OCI-LY3 (cell line): ENCODE data around the gene FBXO40.

Experiments used
- H2AFZ ChIP-seq: fragments of 200-600, 300-600 bp; shearing (Covaris generic); 2 replicates; pipeline ENCODE4 v1.6.0; 2014; ENCODE audit warnings: antibody characterized with exemption, low read depth, low read length
- H3K27ac ChIP-seq: fragments of 200-600, 300-600 bp; sonication (generic); 2 replicates; pipeline ENCODE4 v1.5.1; 2014; ENCODE audit warnings: mild to moderate bottlenecking, low read length, moderate library complexity, mixed read lengths
- H3K27me3 ChIP-seq: fragments of 200-600, 300-600 bp; sonication (generic); 2 replicates; pipeline ENCODE4 v1.6.1; 2014; ENCODE audit warnings: low read depth, low read length, mixed read lengths
- H3K36me3 ChIP-seq: fragments of 200-600, 300-600 bp; sonication (generic); replicated peaks from 2 replicates; pipeline ENCODE3; 2014; ENCODE audit warnings: low read depth, low read length, mixed read lengths
- H3K4me1 ChIP-seq: fragments of 300-600, 200-600 bp; sonication (generic); 2 replicates; pipeline ENCODE4 v1.6.1; 2014; ENCODE audit warnings: low read length, mixed read lengths
- H3K4me2 ChIP-seq: fragments of 200-600, 300-600 bp; sonication (generic); 2 replicates; pipeline ENCODE4 v1.6.1; 2014; ENCODE audit warnings: low read length, mixed read lengths
- H3K4me3 ChIP-seq: fragments of 300-600, 200-600 bp; sonication (generic); 2 replicates; pipeline ENCODE4 v1.5.1; 2014; ENCODE audit warnings: antibody characterized with exemption, mild to moderate bottlenecking, low read length, moderate library complexity
- H3K79me2 ChIP-seq: fragments of 300-600, 200-600 bp; shearing (Covaris generic); 2 replicates; pipeline ENCODE4 v1.6.1; 2014; ENCODE audit warnings: mild to moderate bottlenecking, low read length, mixed read lengths
- H3K9ac ChIP-seq: fragments of 300-600, 200-600 bp; shearing (Covaris generic); 2 replicates; pipeline ENCODE4 v1.6.0; 2014; ENCODE audit warnings: mild to moderate bottlenecking, low read length, moderate library complexity
- H3K9me3 ChIP-seq: fragments of 200-600, 300-600 bp; shearing (Covaris generic); 2 replicates; pipeline ENCODE4 v1.6.1; 2014; ENCODE audit warnings: low read length, mixed read lengths; ENCODE audit not compliant: insufficient read depth
- H4K20me1 ChIP-seq: fragments of 200-600, 300-600 bp; sonication (generic); 2 replicates; pipeline ENCODE4 v1.6.1; 2016; ENCODE audit warnings: low read length, mixed read lengths; ENCODE audit not compliant: insufficient read depth
- EZH2phosphoT487 ChIP-seq: fragments of 200-600 bp; shearing (Covaris generic); IDR thresholded peaks from 2 replicates; pipeline ENCODE4 v1.6.1; 2018; ENCODE audit warnings: antibody characterized with exemption, mixed run types, low read depth
- TF ChIP-seq, protein P1 (sequence below): fragments of 200-600, 300-600 bp; sonication (generic); IDR thresholded peaks from 2 replicates; pipeline ENCODE4 v1.5.1; 2014; ENCODE audit warnings: antibody characterized with exemption, low read length, low read depth

FBXO40 gene

GRCh38 chr3:121552379-121552778 is 40.8 kb upstream of the FBXO40 start:
- peak overlapping the region; percentile 79 for H3K4me2 ChIP-seq
- H2AFZ ChIP-seq, result peak overlapping the region; percentile 91
- peak overlapping the region; percentile 27; the same call in 1 of the 2 replicates for H3K27ac ChIP-seq

GRCh38 chr3:121552797-121553196 is 40.4 kb upstream of the FBXO40 start:
- TF ChIP-seq, protein P1, sequence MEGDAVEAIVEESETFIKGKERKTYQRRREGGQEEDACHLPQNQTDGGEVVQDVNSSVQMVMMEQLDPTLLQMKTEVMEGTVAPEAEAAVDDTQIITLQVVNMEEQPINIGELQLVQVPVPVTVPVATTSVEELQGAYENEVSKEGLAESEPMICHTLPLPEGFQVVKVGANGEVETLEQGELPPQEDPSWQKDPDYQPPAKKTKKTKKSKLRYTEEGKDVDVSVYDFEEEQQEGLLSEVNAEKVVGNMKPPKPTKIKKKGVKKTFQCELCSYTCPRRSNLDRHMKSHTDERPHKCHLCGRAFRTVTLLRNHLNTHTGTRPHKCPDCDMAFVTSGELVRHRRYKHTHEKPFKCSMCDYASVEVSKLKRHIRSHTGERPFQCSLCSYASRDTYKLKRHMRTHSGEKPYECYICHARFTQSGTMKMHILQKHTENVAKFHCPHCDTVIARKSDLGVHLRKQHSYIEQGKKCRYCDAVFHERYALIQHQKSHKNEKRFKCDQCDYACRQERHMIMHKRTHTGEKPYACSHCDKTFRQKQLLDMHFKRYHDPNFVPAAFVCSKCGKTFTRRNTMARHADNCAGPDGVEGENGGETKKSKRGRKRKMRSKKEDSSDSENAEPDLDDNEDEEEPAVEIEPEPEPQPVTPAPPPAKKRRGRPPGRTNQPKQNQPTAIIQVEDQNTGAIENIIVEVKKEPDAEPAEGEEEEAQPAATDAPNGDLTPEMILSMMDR, result no peak
- no peak for TF ChIP-seq EZH2phosphoT487
- Histone ChIP-seq H3K36me3 (no peaks in the 10 kb centered on the region), H3K27ac (peak overlapping the region; percentile 27; the same call in 1 of the 2 replicates), H4K20me1 (no peaks in the 10 kb centered on the region), H3K4me1 (peaks cover 39% of the 10 kb centered on the region), H3K9ac (no peak overlapping the region; the same call in 1 of the 2 replicates), H3K4me2 (peak overlapping the region; percentile 79), H2AFZ (peak overlapping the region; percentile 91), H3K9me3 (no peaks in the 10 kb centered on the region), H3K79me2 (no peaks in the 10 kb centered on the region), H3K27me3 (no peaks in the 10 kb centered on the region), H3K4me3 (no peak overlapping the region)

More at GRCh38 chr3:121552379-121552778, 40.8 kb upstream of the FBXO40 start:
- TF ChIP-seq, protein P1, result no peak
- TF ChIP-seq EZH2phosphoT487, result no peak
- Histone ChIP-seq H3K27me3 (no peaks in the 10 kb centered on the region), H3K79me2 (no peaks in the 10 kb centered on the region), H3K9ac (peak overlapping the region; percentile 49), H4K20me1 (no peaks in the 10 kb centered on the region), H3K4me1 (peaks cover 44% of the 10 kb centered on the region), H3K4me3 (peak overlapping the region; percentile 46), H3K9me3 (no peaks in the 10 kb centered on the region), H3K36me3 (no peaks in the 10 kb centered on the region)

DNA sequence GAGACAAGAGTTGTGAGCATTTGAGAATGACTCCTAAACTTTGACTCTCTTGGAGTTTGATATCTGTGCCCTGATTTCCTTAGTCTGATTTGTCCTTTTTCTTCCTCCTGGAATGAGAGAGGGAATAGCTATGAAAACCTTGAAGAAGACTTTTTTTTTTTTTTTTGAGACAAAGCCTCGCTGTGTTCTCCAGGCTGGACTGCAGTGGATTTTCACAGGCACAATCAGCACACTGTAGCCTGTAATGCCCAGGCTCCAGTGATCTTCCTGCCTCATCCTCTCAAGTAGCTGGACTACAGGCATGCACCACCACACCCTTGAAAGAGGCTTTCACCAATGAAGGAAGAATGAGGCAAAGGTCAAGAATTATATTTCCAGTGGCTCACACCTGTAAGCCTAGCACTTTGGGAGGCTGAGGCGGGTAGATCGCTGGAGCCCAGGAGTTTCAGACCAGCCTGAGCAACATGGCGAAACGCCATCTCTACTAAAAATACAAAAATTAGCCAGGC is 35.7 kb upstream of the FBXO40 start:
- TF ChIP-seq EZH2phosphoT487, result no peak
- TF ChIP-seq, protein P1, result no peak
- Histone ChIP-seq H2AFZ (no peak overlapping the region), H4K20me1 (no peaks in the 10 kb centered on the region)

DNA sequence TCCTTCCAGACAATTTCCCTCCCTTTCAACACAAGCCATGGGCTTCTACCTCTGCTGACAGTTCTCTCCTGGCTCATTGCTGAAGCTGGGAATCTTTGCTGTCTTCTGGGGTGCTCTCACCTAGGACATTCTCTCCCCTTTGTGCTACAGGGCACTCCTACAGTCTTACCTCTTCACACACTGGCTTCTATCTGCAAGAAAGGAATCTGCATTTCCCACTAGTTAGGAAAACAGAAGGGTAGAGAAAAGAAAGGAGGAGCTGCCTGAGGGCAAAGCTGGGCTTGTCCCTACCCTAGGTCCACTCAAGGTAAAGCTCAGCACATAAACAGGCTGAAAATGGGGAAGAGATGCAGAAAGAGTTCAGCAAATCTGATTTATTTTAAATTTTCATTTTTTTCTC is 31.0 kb upstream of the FBXO40 start:
- Histone ChIP-seq H3K4me2 (no peak overlapping the region), H2AFZ (no peak overlapping the region)

More for the DNA sequence above, 35.7 kb upstream of the FBXO40 start:
- H3K9ac ChIP-seq, result no peak overlapping the region
- no peak overlapping the region for H3K4me3 ChIP-seq
- H3K79me2 ChIP-seq, result no peaks in the 10 kb centered on the region
- no peak overlapping the region for H3K4me2 ChIP-seq
- no peaks in the 10 kb centered on the region for H3K9me3 ChIP-seq
- no peaks in the 10 kb centered on the region for H3K36me3 ChIP-seq
- H3K27me3 ChIP-seq, result no peaks in the 10 kb centered on the region
- H3K4me1 ChIP-seq, result peaks cover 3% of the 10 kb centered on the region
- no peak overlapping the region for H3K27ac ChIP-seq

More for the DNA sequence above, 31.0 kb upstream of the FBXO40 start:
- no peak overlapping the region for H3K27ac ChIP-seq
- H3K36me3 ChIP-seq, result no peaks in the 10 kb centered on the region
- no peaks in the 10 kb centered on the region for H4K20me1 ChIP-seq
- TF ChIP-seq, protein P1, result no peak
- TF ChIP-seq EZH2phosphoT487, result no peak
- H3K27me3 ChIP-seq, result no peaks in the 10 kb centered on the region
- H3K9me3 ChIP-seq, result no peaks in the 10 kb centered on the region
- no peak overlapping the region for H3K4me3 ChIP-seq
- no peak overlapping the region for H3K9ac ChIP-seq
- H3K4me1 ChIP-seq, result no peaks in the 10 kb centered on the region
- H3K79me2 ChIP-seq, result no peaks in the 10 kb centered on the region
